GM12891 (cell line): ENCODE data around the gene AIG1.

ENCODE experiments used
- PAX5 ChIP-seq: IDR thresholded peaks from 2 replicates; pipeline ENCODE4 v1.6.1; 2011; ENCODE audit warnings: low read length, moderate library complexity, mild to moderate bottlenecking; ENCODE audit not compliant: insufficient read depth, severe bottlenecking
- POLR2A ChIP-seq: IDR thresholded peaks from 2 replicates; pipeline ENCODE4 v1.6.1; 2011; ENCODE audit warnings: low read depth, low read length, control low read depth
- POLR2AphosphoS5 ChIP-seq: IDR thresholded peaks from 2 replicates; pipeline ENCODE4 v1.6.1; 2011; ENCODE audit warnings: low read depth, low read length, control low read depth
- POU2F2 ChIP-seq: IDR thresholded peaks from 2 replicates; pipeline ENCODE4 v1.6.1; 2011; ENCODE audit warnings: low read depth, mild to moderate bottlenecking, control low read depth, low read length, moderate library complexity
- SPI1 ChIP-seq: IDR thresholded peaks from 2 replicates; pipeline ENCODE4 v1.6.1; 2011; ENCODE audit warnings: low read depth, low read length, control low read depth
- TAF1 ChIP-seq: IDR thresholded peaks from 2 replicates; pipeline ENCODE4 v1.6.1; 2011; ENCODE audit warnings: low read depth, low read length, control low read depth

- TF ChIP-seq POLR2AphosphoS5 (no peak), POLR2A (no peak), POU2F2 (no peak), TAF1 (no peak), PAX5 (no peak), SPI1 (no peak)
These were observed 130.7 kb downstream of the AIG1 start for GRCh38 chr6:143191361-143191760.
